ENCODE data around the gene RANGAP1.
"Not testable (repeated sequence)": the region's sequence is repeated elsewhere in the genome, so short reads cannot be mapped to it uniquely, and the experiment has no call there.

Gene RANGAP1

DNA sequence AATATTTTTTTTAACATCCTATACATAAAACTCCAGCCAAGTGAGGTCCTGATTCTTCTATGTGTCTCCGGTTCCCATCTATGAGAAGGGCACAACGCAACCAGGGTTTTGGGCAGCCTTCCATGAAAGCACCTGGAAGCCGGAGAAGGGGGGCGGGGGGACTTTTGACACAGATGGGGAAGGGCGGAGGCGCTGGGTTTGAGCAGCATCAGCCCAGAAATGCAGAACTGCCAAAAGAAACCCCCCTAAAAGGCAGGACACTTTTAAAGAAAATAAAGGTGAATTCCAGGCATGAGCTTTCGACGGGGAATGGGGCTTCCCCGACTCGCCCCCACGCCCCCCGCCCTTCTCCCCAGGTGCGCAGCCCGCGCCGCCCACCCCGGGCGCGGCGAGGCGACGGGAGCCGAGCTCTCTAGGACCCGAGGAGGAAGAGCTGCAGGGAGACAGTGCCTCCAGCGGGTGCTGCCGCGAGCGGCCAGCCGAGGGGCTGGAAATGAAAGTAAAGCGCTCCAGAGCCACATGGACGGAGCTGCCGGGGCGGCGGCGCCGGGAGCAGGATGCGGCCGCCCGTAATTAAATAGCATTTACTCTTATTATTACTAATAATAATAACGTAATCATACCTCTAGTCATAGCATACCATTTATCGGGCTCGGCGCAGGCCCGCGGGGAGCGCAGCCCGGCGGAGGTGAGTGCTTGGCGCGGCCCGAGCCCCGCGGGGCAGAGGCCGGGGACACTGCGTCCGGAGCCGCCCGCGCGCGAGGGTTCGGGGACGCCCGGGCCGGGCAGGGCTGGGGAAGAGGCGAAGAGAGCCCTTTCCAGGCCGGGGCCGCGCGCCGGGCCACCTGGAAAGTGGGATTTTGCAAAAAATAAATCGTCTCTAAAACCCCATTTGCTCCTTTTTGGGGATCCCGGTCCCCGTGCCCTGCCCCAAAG is 15.4 kb upstream of the RANGAP1 start, which contains the start of gene ZC3H7B:
Gene ZC3H7B (plus strand): TSS at position 441 of the 936 bp plus-strand sequence. CDS start 19,136 bp downstream, outside the sequence.
- DNase-seq (ENCODE audit: low read depth), result peak; percentile 69

DNA sequence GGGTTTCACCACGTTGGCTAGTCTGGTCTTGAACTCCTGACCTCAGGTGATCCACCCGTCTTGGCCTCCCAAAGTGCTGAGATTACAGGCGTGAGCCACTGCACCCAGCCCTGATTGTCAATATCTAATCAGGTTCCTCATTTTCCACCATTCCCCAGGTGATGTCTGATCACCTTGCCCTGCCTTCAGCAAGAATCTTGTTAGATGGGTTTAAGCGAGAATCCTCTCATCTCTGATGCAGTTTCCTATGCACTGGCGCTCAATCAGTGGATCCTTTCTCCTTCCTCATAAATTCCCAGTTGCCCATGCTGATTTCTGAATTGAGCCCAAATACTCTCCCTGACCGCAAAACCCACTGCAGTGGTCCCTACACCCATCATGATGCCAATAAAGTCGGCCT is 14.7 kb upstream of the RANGAP1 start:
- no peak for DNase-seq (ENCODE audit: low read depth)

DNA sequence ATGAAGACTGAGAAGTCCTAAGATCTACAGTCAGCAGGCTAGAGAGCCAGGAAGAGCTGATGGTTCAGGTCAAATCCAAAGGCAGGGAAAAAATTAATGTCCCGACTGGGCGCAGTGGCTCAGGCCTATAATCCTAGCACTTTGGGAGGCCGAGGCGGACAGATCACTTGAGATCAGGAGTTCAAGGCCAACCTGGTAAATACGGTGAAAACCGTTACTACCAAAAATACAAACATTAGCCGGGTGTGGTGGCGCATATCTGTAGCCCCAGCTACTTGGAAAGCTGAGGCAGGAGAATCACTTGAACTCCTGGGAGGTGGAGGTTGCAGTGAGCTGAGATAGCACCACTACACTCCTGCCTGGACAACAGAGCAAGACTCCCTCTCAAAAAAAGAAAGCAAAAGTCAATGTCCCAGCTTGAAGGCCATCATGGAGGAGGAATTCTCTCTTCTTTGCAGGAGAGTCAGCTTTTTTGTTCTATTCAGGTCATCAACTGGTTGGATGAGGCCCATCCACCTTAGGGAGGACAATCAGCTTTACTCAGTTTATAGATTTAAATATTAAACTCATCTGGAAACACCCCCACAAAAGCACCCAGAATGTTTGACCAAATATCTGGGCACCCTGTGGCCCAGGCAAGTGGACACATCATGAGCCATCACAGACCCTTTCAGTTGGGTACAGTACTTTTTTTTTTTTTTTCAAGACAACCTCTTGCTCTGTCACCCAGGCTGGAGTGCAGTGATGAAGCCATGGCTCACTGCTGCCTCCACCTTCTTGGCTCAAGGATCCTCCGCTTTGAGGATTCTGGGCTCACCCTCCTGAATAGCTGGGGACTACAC is 11.1 kb upstream of the RANGAP1 start:
- DNase-seq (ENCODE audit: low read depth), result no peak

DNA sequence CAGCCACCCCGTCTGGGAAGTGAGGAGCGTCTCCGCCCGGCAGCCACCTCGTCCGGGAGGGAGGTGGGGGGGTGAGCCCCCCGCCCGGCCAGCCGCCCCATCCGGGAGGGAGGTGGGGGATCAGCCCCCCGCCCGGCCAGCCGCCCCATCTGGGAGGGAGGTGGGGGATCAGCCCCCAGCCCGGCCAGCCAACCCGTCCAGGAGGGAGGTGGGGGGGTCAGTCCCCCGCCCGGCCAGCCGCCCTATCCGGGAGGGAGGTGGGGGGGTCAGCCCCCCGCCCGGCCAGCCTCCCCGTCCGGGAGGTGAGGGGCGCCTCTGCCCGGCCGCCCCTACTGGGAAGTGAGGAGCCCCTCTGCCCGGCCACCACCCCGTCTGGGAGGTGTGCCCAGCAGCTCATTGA is 8.8 kb upstream of the RANGAP1 start:
- not testable (repeated sequence) for DNase-seq (ENCODE audit: low read depth)

DNA sequence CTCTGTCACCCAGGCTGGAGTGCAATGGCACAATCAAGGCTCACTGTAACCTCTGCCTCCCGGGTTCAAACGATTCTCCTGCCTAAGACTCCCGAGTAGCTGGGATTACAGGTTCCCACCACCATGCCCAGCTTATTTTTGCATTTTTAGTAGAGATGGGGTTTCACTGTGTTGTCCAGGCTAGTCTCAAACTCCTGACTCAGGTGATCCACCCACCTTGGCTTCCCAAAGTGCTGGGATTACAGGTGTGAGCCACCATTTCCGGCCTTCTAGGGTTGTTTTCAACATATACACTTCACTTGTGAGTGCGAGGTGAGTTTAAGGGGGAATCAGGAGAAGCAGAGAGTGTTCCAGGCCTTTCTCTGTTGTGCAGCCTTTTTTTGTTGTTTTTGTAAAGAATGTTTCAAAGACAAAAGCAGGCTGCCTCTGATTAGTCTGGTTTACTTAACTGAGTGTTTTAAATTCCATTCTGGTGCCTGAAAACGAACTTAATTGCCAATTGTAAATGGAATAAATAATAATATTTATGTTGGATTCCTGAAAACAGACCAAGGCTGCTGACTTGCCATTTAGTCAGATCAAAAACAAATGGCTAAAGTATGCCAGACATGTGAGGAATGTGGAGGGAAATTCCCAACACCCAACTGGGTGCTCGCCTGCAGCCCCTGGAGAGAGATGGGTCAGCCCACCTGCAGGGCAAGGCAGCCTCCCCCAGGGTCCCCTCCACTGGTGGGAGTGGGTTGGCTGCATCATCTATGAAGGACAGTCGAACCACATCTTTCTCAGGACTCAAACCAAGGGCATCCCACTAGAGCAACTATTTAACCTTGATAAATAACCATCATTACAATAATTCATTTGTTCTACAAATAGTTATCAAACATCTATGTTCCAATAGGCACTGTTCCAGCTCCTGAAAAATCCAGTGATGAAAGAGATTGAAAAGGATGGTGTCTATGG is 4.6 kb upstream of the RANGAP1 start:
- no peak for DNase-seq (ENCODE audit: low read depth)

DNA sequence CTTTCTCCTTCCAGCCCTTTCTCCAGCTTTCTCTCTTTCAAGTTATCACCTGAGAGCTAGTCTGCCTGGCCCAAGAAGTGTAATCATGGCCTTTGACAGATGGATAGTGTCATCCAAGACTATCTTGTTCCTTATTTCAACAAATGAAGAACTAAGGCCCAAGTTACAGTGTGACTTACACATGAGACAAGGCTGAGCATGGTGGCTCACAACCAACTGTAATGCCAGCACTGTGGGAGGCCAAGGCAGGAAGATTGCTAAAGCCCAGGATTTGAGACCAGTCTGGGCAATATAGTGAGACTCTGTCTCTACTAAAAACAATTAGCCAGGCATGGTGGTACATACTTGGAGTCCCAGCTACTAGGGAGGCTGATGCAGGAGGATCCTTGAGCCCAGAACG is 3.7 kb upstream of the RANGAP1 start:
- no peak for DNase-seq (ENCODE audit: low read depth)

DNA sequence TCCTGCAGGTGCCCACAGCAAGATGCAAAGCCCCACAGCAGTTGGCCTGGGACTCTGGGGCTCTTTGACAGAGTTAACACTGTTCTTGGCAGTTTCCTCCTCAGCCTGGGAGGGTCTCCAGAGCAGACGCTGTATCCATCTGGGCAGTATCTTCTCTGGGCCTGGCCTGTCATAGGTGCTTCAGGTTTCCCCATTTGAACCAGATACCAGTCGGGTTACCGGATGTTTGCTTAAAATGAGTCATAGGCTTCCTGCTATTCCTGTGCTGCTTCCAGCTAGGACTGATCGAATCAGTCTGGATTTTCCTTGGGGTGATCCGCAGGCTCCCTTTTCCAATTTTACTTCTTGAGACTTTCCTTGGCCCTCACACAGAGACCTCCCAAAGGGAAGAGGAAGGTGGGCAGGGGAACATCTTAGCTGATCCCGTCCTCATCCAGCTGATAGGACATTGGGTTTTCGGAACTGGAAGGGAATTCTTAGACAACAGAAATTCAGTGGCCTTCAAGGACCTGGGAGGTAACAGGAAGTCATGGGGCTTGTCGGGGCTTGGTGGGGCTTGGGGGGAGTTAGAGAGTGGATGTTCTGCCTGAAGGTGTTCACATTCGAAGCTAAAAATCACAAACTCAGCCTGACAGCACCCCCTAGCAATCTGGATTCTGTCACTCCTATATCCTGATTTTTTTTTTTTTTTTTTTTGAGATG is 2.4 kb upstream of the RANGAP1 start:
- no peak for DNase-seq (ENCODE audit: low read depth)

DNA sequence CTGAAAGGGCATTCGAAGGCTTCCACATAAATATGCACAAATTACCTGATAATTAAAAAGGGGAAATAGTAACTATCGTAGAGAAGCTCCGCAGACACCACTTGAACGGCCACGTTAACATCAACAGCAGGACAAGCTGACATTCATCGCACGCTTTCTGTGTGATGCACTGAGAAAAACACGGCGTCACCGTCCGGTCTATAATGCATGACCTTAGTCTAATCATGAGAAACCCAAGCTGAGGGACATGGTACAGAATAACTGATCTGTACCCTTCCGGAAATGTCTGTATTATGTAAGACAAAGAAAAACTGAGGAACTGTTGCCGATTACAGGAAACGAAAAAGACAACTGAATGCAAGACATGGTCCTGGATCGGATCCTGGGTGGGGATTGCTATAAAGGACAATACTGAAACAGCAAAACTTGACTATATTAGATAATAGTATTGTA is 678 bp upstream of the RANGAP1 start:
- DNase-seq (ENCODE audit: low read depth), result peak; percentile 35

DNA sequence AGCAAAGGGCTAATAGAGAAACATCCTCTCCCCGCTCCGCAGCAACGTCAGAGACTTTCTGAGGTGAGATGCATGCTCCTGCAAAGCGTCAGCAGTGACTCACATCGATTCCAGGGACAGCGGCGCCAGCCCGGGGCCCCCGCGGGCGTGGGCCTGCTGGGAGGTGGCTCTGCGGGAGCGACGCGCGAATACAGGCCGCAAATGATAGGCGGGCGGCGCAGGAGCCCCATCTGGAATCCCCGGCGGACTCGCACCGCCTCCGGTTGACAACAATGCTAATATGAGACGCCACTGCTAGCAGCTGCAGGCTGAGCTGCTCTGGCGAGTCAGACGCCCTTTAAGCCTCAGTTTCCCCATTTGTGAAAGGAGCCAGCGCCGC is 557 bp downstream of the RANGAP1 start:
- DNase-seq (ENCODE audit: low read depth), result peak; percentile 64

DNA sequence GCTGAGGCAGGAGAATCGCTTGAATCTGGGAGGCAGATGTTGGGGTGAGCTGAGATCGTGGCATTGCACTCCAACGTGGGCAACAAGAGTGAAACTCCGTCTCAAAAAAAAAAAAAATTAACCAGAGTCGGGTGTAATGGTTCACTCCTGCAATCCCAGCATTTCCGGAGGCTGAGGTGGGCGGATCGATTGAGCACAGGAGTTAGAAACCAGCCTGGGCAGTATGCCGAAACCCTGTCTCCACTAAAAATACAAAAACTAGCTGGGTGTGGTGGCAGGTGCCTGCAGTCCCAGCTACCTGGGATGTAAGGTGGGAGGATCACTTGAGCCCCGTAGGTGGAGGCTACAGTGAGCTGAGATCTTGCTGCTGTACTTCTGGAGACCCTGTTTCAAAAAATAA is 1.5 kb downstream of the RANGAP1 start:
- no peak for DNase-seq (ENCODE audit: low read depth)

DNA sequence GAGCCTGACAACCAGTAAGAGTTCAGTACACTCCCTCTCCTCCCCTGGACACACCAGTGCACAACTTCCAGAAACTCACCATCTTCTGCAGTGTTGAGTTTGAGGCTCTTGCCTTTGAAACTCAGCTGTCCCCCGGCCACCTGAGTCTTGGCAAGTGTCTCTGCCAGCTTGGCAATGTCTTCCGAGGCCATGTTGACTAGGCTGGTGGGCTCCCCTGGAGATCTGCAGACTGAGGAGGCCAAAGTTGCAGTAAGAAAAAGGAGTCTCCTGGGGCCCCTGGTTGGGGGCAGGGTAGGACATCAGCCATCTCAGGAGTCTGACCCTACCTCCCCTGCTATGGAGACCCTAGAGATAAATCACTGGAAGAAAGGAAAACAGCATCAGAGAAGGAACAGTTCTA is 5.1 kb downstream of the RANGAP1 start:
- DNase-seq (ENCODE audit: low read depth), result no peak

DNA sequence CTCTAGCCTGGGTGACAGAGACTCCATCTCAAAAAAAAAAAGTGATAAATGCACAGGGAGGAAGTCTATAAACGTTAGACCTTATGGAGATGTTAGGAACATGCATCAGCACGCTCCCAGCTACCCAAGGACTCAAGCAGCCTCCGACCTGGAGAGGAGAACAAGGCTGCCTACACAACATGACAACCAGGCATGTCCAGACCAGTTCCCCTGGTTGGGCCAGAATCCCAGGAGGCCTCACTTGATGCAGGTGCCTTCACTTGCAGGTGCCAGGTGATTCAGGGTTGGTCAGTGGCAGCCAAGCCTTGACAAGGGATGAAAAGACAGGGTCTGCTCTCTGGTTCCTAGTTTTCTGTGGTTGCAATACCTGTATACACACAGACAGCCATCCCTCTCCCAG is 5.9 kb downstream of the RANGAP1 start:
- DNase-seq (ENCODE audit: low read depth), result no peak

DNA sequence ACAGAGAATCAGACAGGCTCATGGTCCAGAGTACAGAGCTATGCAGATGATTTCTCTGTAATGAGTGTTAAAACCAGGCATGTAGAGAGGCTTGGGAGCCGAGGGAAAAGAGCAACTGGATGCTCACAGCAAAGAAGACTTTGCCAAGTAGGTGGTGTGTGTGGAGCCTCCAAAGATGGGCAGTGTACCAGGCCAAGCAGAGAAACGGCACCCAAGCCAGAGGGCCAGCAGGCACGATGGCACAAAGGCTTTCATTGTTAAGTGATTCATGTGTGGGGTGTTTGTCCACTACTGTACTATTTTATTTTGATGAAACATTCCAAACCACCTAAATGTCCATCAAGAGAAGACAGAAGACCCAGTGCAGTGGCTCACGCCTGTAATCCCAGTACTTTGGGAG is 11.1 kb downstream of the RANGAP1 start:
- DNase-seq (ENCODE audit: low read depth), result no peak

DNA sequence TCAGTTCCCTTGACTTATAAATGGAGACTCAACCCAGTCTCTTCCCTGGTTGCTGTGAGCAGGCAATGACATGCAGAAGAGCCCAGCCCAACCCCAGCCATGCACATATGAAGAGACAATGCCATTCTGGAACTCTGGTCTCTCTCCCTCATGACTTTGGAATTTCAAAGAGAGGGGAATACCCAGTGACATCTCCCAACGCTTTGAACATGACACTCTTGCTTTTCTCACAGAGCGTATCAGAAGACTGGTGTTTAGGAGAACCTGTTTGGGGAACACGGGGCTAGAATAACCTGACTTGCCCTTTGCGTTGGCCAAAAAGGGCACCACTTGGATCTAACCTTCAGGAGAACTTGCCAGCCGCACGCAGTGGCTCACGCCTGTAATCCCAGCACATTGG is 12.9 kb downstream of the RANGAP1 start:
- DNase-seq (ENCODE audit: low read depth), result no peak

DNA sequence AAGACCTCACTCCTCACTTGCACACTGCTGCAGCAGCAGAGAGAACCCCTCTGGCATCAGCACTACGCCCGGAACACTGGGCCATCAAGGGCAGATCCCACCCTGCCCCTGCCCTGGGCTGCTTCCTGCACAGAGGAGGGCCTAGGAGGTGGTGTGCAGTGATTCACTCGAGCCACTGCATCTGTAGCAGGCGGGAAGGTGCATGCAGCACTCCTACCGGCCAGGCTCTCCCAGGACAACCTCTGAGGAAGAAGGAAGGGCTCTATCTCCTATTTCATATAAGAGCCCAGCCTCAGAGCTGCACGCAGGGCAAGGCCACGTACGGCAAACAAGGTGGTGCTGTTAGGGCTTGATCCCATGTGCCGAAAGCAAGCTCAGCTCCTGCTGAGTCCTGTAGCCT is 14.2 kb downstream of the RANGAP1 start:
- no peak for DNase-seq (ENCODE audit: low read depth)

DNA sequence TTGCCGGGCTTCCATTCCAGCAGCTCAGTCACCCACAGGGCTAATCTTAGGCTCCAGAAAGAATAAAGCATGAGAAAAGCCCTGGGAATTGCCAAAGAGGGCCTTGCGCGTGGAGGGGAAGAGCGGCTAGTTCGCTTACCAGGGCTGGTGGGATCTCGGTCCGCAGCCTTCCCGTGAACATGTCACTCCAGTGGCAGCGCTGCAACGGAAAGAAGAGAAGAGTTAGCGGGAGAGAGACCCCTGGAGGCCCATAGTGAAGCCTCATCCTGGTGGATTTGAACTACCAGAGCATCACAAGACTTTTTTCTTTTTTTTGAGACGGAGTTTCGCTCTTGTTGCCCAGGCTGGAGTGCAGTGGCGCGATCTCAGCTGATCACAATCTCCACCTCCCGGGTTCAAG is 18.0 kb downstream of the RANGAP1 start:
- DNase-seq (ENCODE audit: low read depth), result no peak

DNA sequence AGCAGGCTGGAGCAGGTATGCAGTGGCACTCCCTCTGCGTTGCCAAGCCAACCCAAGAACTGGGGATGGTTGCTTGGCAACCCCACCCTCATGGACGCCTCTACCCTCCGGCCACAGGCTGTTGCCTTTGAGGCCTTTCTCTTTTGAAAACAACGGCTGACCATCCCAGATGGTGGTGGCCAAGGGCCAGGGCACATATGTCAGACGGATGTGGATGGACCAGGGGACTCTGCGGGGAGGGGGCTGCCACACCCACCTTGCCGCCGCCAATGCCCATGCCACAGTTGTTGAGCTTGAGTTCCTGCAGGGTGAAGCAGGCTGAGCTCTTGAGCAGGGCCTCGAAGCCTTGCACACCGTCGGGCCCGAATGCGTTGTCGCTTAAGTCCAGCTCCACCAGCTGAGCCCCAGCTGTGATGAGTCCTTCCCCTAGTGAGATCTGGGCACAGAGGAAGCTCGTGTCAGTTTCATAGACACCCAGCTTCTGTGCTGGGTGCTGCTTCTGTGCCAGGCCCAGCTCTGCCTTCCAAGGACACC is 21.5 kb downstream of the RANGAP1 start:
- DNase-seq (ENCODE audit: low read depth), result no peak

DNA sequence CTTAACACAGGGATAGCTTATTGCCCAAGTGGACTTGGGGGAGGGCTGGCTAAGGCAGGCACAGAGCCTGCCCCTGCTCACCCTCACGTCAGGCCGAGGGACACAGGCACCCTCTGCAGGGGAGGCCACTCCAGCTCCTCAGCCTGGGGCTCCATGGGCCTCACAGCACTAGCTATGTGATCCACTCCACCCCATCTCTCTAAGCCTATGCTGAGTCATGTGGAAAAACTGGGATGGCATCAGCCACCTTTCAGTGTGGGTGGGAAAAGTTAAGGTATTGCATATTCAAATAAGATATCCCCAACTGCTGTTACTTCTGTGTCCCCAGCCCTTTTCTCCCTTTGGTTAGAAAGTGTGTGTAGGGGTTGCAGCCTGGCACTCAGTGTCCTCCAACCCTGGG is 22.3 kb downstream of the RANGAP1 start:
- DNase-seq (ENCODE audit: low read depth), result no peak

DNA sequence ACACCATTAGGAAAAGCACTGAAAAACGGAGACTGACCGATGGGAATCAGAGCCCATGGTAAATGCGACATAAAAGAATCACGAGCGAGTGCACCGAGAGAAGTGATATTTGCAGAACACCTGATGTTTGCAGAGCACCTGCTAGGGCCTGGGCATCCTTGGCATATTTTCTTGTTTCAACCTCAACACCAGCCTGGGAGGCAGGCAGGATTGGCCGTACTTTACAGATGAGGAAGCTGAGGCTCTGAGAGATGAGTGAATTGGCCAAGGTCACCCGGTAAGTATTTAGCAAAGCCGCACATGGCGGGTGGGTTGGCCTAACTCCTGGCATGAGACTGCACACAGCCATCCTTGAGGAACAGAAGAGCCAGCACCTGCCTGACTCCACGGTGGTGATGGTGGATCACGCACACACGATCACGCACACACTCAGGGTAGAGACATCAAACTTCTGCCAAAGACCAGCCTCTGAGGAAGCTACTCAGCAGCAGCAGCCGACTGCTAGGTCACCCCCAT is 23.7 kb downstream of the RANGAP1 start:
- no peak for DNase-seq (ENCODE audit: low read depth)

DNA sequence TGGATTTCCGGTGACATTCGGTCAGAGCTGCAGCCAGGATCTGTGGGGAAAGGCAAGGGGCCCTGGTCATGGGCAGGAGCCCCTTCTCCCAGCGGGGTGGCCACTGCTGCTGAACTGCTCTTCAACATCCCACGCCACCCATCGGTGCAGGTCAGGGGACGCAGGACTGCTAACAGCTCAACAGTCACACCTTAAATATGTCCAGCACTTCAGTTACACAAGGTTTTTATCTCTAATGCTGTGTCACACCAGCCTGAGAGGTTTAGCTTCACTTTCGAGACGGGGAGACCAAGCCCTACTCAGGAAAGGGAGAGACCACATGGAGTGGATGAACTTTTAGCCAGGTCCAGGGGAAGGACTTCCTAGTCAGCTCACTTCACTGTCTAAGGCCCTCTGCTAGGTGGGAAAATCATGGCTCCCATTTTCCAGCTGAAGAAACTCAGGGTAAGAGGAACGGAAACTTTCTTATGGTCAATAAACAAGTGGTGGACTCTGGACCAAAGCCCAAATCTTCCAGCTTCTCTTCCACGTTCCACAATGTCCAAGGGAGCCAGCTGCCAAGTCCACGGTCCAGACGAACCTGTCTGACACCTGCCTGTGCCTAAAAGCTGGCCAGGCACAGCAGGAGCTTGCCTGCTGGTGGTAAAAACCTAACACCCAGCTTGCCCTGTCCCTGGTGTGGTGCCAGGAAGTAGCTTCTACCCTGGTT is 24.3 kb downstream of the RANGAP1 start:
- no peak for DNase-seq (ENCODE audit: low read depth)
